Psoas muscle (tissue), 8 donors: Measurements from ENCODE around the gene ATP5F1D. TPM values are rescaled to one million over a fixed set of nuclear protein-coding genes. Genes with fewer than 3 reads are reported as not detected.
A peak's percentile ranks its signal among the peaks of the same experiment; 100 is the strongest.

Experiments used
- ATAC-seq, 4 donors: fragments of 200-7000 bp; cut with Tn5 transposase; one replicate each; pipeline ENCODE4 v1.9.1; 2020; ENCODE audit warnings: moderate library complexity in 3 of 4, mild to moderate bottlenecking in 2 of 4
- DNase-seq, 2 donors: peaks; one replicate each; pipeline ENCODE4 v3.0.0-alpha.2; 2020
- H3K27ac ChIP-seq: fragments of 200-600 bp; one replicate; pipeline ENCODE4 v1.8.0; 2022
- H3K27me3 ChIP-seq, 3 donors: fragments of 200-600 bp in 1 of 3; one replicate each; pipeline versions ENCODE4 v1.6.1 to v1.8.0; 2013 to 2022; ENCODE audit warnings: low read length in 2 of 3, mild to moderate bottlenecking in 2 of 3, moderate library complexity in 1 of 3; ENCODE audit not compliant: insufficient read depth in 3 of 3
- H3K36me3 ChIP-seq, 2 donors: fragments of 200-600 bp in 1 of 2; one replicate each; pipeline versions ENCODE4 v1.6.1 to v1.8.0; 2013 to 2022; ENCODE audit warnings: low read depth in 1 of 2, mild to moderate bottlenecking in 1 of 2, moderate library complexity in 1 of 2; ENCODE audit not compliant: insufficient read depth in 1 of 2
- H3K4me1 ChIP-seq: fragments of 200-600 bp; one replicate; pipeline ENCODE4 v1.8.0; 2022
- H3K4me3 ChIP-seq: fragments of 200-600 bp; one replicate; pipeline ENCODE4 v1.8.0; 2022; ENCODE audit warnings: mild to moderate bottlenecking
- H3K9me3 ChIP-seq: fragments of 200-600 bp; one replicate; pipeline ENCODE4 v1.8.0; 2022
- CTCF ChIP-seq: fragments of 200-600 bp; IDR thresholded peaks from one replicate; pipeline ENCODE4 v1.8.0; 2022; ENCODE audit warnings: antibody characterized with exemption
- WGBS, 3 donors: extraction: QIAGEN DNeasy Blood & Tissue Kit; methylation state at CpG; one replicate each; pipeline versions ENCODE4 v1.1.6 to v1.1.7; 2013; 5-methylcytosine and 5-hydroxymethylcytosine counted together
- intact Hi-C, 2 donors: fragments of 100-400 bp; cut with DNase I; formaldehyde crosslinking; loops; one replicate each; pipeline versions ENCODE4 v1.11.0 to v1.14.2; 2022
- polyA plus RNA-seq, 3 donors: library from polyadenylated mRNA; stranded (reverse); fragments of 200-250 nt; gene quantifications; one replicate each; pipeline ENCODE4 v1.2.3, GENCODE V29; 2013
- total RNA-seq, 4 donors: library from RNA; stranded (reverse); fragmentation: NEBNext Ultra II Directional in 2 of 4; extraction: Animal tissue kit (Norgen Biotek cat#: 25700) in 2 of 4; gene quantifications; one replicate each; pipeline versions ENCODE4 v1.2.1 to v1.2.4, GENCODE V29; 2021 to 2023
- donor health status: healthy with polysubstance abuse.
- donor health status: DM: no; HTN: no; CAD: no; lungs with moderate emphysema.
- donor health status: Bipolar disorder and iron deficiency.
- donor health status: healthy.
- donor health status: DM: yes; HTN: yes; CAD: no.
- donor health status: DM: no; HTN: no; CAD: no.
- donor health status: DM: no; HTN: no; CAD: no.
- donor health status: DM: yes; HTN: yes; CAD: no.

Gene ATP5F1D
- total and polyA plus RNA-seq, 7 donors: 310 to 858 (median 509) TPM

DNA sequence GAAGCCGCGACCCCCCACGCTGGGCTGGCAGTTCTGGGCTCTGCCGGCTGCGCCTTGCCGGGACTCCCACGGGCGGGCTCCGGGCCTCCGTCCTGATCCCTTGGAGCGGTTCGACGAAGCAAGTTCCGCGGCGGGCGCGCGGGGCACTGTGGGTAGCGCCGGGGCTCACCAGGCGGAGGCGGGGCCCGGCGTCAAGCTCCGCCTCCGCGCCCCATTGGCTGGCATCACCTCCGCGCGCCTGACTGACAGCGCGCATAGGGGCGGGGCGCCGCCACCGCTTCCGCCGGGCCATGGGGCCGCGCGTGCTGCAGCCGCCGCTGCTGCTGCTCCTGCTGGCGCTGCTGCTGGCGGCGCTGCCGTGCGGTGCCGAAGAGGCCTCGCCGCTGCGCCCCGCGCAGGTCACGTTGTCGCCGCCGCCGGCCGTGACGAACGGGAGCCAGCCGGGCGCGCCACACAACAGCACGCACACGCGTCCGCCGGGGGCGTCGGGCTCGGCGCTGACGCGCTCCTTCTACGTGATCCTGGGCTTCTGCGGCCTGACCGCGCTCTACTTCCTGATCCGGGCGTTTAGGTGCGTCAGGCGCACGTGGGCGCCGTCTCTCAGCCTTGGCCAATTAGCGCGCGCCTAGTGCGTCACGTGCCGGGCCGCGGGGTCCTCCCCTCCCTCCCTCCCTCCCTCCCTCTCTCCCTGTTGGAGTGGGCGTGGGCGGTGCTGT, 33.9 kb downstream of the ATP5F1D start, which contains the start of gene FAM174C:
TSS of gene FAM174C (plus strand) at position 271 of the 716 bp plus-strand sequence. CDS start at position 291, 20 bp downstream.
- intact Hi-C loops: loop anchor here (5.0 to 10.0 kb wide), 4 partner anchors 82 to 139 kb away; partner anchors contain the start of gene NDUFS7 (in 1 of the 2)
- WGBS, 3 donors: 0 to 1% (median 0%) methylated on average over 57 to 98 of the region's 98 CpGs
- peak; percentile 76 to 81 (median 77) for ATAC-seq

GRCh38 chr19:1275976-1276627, 34.6 kb downstream of the ATP5F1D start:
- peak in 1 of 4 donors; percentile 1 for ATAC-seq
- peak overlapping the region; percentile 99 for H3K27ac ChIP-seq
- 9 to 19% (median 10%) methylated on average over 19 to 43 of the region's 43 CpGs for WGBS, 3 donors
- peaks cover 8 to 79% of the 10 kb centered on the region in 2 donors for H3K36me3 ChIP-seq
- H3K9me3 ChIP-seq: no peaks in the 10 kb centered on the region
- TF ChIP-seq CTCF: no peak
- H3K27me3 ChIP-seq: no peaks in the 10 kb centered on the region
- no peak for DNase-seq
- H3K4me3 ChIP-seq: peak overlapping the region; percentile 87
- intact Hi-C loops: loop anchor here (5.0 to 10.0 kb wide), 4 partner anchors 81 to 139 kb away; partner anchors contain the start of gene NDUFS7 (in 1 of the 2)
- H3K4me1 ChIP-seq: peaks cover 50% of the 10 kb centered on the region

More for the DNA sequence above, 33.9 kb downstream of the ATP5F1D start, which contains the start of gene FAM174C:
- H3K36me3 ChIP-seq: peaks cover 8 to 81% of the 10 kb centered on the region in 2 donors
- peak within 1 kb of the TSS; percentile 87 for H3K4me3 ChIP-seq
- peak within 1 kb of the TSS; percentile 99 for H3K27ac ChIP-seq
- no peaks in the 10 kb centered on the region for H3K9me3 ChIP-seq
- H3K4me1 ChIP-seq: peaks cover 56% of the 10 kb centered on the region
- no peaks in the 10 kb centered on the region for H3K27me3 ChIP-seq
- TF ChIP-seq CTCF: peak; percentile 8
- DNase-seq: peak; percentile 97

DNA sequence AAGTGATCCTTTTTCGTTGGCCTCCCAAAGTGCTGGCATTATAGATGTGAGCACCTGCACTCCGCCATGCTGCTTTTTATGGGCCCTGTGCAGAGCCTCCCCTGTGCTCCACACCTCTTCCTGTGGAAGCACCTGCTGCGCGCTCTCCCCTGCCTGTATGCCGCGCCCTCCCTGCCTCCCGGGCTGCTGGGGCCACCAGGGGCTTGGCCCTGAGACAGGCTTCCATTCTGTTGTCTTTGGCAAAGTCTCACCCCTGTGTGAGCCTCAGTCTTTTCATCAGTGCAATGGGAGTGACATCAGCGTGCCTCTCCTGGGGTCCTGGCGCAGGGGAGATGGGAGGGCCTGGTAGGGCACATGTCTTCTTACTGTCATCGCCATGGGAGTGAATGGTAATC, 35.1 kb downstream of the ATP5F1D start:
- Histone ChIP-seq H3K36me3 (peaks cover 6 to 74% of the 10 kb centered on the region in 2 donors), H3K4me3 (peak overlapping the region; percentile 87), H3K4me1 (peaks cover 44% of the 10 kb centered on the region), H3K27ac (peak overlapping the region; percentile 99), H3K27me3 (no peaks in the 10 kb centered on the region), H3K9me3 (no peaks in the 10 kb centered on the region)
- ATAC-seq (no peak), DNase-seq (no peak)
- intact Hi-C loops: loop anchor here (5.0 to 10.0 kb wide), 4 partner anchors 81 to 138 kb away; partner anchors contain the start of gene NDUFS7 (in 1 of the 2)
- TF ChIP-seq CTCF: no peak
- WGBS, 3 donors: 70 to 77% (median 73%) methylated on average over 10 of the region's 10 CpGs

DNA sequence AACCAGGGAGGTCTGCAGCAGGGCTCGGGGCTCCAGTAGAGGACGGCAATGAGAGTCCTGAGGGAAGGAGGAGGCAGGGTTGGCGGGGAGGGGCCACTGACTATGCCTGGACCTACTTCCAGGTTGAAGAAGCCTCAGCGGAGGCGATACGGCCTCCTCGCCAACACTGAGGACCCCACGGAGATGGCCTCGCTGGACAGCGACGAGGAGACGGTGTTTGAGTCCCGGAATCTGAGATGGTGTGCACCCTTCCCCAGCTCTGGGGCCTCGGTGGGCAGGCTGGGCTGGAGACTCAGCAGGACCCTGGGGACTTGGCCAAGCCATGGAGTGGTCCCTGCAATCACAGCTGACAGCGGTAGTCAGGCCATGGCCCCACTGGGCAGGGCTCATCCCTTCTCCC, 35.5 kb downstream of the ATP5F1D start:
- intact Hi-C loops: loop anchor here (5.0 to 10.0 kb wide), 4 partner anchors 80 to 138 kb away; partner anchors contain the start of gene NDUFS7 (in 1 of the 2)
- H3K4me3 ChIP-seq: peak overlapping the region; percentile 87
- 89 to 92% (median 90%) methylated on average over 15 of the region's 15 CpGs for WGBS, 3 donors
- H3K36me3 ChIP-seq: peaks cover 4 to 69% of the 10 kb centered on the region in 2 donors
- H3K9me3 ChIP-seq: no peaks in the 10 kb centered on the region
- no peak for TF ChIP-seq CTCF
- peak overlapping the region; percentile 99 for H3K27ac ChIP-seq
- H3K27me3 ChIP-seq: no peaks in the 10 kb centered on the region
- DNase-seq: no peak
- peaks cover 40% of the 10 kb centered on the region for H3K4me1 ChIP-seq
- ATAC-seq: no peak
